GM12875 (cell line): ENCODE measurements around the gene TOP2B.

Source experiments
- H3K4me3 ChIP-seq: one replicate; pipeline ENCODE4 v1.5.1; 2011; ENCODE audit warnings: low read depth, low read length, control low read depth
- CTCF ChIP-seq: IDR thresholded peaks from 2 replicates; pipeline ENCODE4 v1.5.1; 2011; ENCODE audit warnings: low read depth, mild to moderate bottlenecking, control low read depth, inconsistent platforms, low read length, moderate library complexity, borderline replicate concordance; ENCODE audit not compliant: insufficient read depth

Gene TOP2B

GRCh38 chr3:25648925-25649830 lies 15.5 kb downstream of the TOP2B start:
- no peak for TF ChIP-seq CTCF
- H3K4me3 ChIP-seq = no peak overlapping the region

GRCh38 chr3:25648107-25648535 lies 16.6 kb downstream of the TOP2B start:
- TF ChIP-seq CTCF = peak; percentile 81
- no peak overlapping the region for H3K4me3 ChIP-seq

GRCh38 chr3:25635038-25635437 lies 29.7 kb downstream of the TOP2B start:
- TF ChIP-seq CTCF = no peak
- H3K4me3 ChIP-seq = no peak overlapping the region

- H3K4me3 ChIP-seq = no peak overlapping the region
- no peak for TF ChIP-seq CTCF
Observed at GRCh38 chr3:25633919-25634318, 30.8 kb downstream of the TOP2B start.

GRCh38 chr3:25631989-25632388 lies 32.7 kb downstream of the TOP2B start:
- no peak for TF ChIP-seq CTCF
- no peak overlapping the region for H3K4me3 ChIP-seq

GRCh38 chr3:25621087-25621486 lies 43.6 kb downstream of the TOP2B start:
- no peak overlapping the region for H3K4me3 ChIP-seq
- TF ChIP-seq CTCF = no peak

GRCh38 chr3:25620493-25620892 lies 44.2 kb downstream of the TOP2B start:
- no peak overlapping the region for H3K4me3 ChIP-seq
- TF ChIP-seq CTCF = no peak
